Kidney epithelial cell (primary cell): Measurements from ENCODE around the gene NFATC1. TPM values are rescaled to one million over a fixed set of nuclear protein-coding genes. Genes with fewer than 3 reads are reported as not detected.

Source experiments
- DNase-seq: peaks from one replicate; pipeline ENCODE4 v3.0.0-alpha.2; 2010; ENCODE audit warnings: low read depth
- H3K27me3 ChIP-seq: 2 replicates; pipeline ENCODE4 v1.6.0; 2011; ENCODE audit warnings: low read length; ENCODE audit not compliant: control insufficient read depth, insufficient read depth
- H3K36me3 ChIP-seq: 2 replicates; pipeline ENCODE4 v1.5.1; 2011; ENCODE audit warnings: low read length; ENCODE audit not compliant: control insufficient read depth, insufficient read depth
- H3K4me3 ChIP-seq: 2 replicates; pipeline ENCODE4 v1.5.1; 2011; ENCODE audit warnings: low read depth, mild to moderate bottlenecking, control low read depth, low read length
- total RNA-seq: library from RNA; depleted of rRNA; stranded (reverse); fragments of >200 nt; gene quantifications from 2 replicates; pipeline ENCODE4 v1.2.3, GENCODE V29; 2015
- TF ChIP-seq, protein P1 (sequence below): IDR thresholded peaks from 2 replicates; pipeline ENCODE4 v1.5.1; 2011; ENCODE audit warnings: mild to moderate bottlenecking, moderate library complexity, low read length, control low read depth, inconsistent platforms; ENCODE audit not compliant: insufficient read depth, poor library complexity, severe bottlenecking

NFATC1 gene
- total RNA-seq, 1 donor from 2014 or later, result 2.7 TPM

DNA sequence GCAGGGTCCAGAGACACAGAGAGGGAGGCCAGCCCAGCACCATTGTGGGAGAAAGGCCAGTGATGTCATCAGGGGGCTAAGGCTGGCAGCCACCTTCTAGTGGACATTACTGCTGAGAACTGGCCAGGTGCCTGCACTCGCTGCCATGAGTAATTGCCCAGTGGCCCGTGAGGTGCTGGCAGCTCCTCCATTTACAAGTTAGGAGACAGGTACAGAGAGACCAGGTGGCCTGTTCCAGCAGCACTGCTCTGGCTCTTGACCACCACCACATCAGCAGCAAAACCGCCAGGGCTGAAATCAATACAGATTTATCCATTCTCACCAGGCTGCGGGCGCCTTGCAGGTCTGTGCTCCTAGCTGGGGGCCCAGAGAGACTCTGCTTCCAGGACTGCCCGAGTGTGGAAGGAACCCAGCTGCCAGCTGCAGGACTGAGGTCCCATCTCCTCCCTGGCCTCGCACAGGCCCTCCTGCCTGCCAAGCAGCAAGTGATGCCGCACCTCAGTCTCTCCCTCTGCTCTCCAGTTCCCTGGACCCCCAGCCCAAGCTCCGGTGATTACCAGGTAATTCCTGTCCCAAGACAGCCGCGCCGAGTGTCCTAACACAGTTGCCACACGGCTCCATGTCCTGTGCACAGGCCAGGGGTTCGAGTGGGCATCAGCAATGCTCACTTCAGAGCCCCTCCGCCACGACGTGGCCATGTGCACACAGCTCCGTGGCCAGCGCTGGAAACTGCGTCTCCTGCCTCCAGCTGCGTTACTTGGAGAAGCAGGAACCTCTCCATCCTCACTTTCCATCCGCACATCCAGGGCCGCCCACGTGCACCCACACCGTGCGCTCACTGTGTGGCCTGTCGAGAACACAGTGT is 182.9 kb downstream of the NFATC1 start:
- DNase-seq, result no peak
- no peak overlapping the region for H3K4me3 ChIP-seq
- H3K27me3 ChIP-seq, result no peaks in the 10 kb centered on the region
- H3K36me3 ChIP-seq, result no peaks in the 10 kb centered on the region
- TF ChIP-seq, protein P1, sequence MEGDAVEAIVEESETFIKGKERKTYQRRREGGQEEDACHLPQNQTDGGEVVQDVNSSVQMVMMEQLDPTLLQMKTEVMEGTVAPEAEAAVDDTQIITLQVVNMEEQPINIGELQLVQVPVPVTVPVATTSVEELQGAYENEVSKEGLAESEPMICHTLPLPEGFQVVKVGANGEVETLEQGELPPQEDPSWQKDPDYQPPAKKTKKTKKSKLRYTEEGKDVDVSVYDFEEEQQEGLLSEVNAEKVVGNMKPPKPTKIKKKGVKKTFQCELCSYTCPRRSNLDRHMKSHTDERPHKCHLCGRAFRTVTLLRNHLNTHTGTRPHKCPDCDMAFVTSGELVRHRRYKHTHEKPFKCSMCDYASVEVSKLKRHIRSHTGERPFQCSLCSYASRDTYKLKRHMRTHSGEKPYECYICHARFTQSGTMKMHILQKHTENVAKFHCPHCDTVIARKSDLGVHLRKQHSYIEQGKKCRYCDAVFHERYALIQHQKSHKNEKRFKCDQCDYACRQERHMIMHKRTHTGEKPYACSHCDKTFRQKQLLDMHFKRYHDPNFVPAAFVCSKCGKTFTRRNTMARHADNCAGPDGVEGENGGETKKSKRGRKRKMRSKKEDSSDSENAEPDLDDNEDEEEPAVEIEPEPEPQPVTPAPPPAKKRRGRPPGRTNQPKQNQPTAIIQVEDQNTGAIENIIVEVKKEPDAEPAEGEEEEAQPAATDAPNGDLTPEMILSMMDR, result no peak
